Upper lobe of left lung (tissue), 6 donors: ENCODE measurements around the gene ARID5B. TPM values are rescaled to one million over a fixed set of nuclear protein-coding genes. Genes with fewer than 3 reads are reported as not detected.
A peak's percentile ranks its signal among the peaks of the same experiment; 100 is the strongest.

ENCODE experiments used
- ATAC-seq, 2 donors: fragments of 200-7000 bp; cut with Tn5 transposase; one replicate each; pipeline ENCODE4 v1.9.1; 2022; ENCODE audit warnings: mild to moderate bottlenecking in 2 of 2, moderate library complexity in 2 of 2; ENCODE audit not compliant: low FRiP score in 2 of 2
- DNase-seq, 2 donors: peaks; one replicate each; pipeline ENCODE4 v3.0.0-alpha.2; 2019 to 2020
- H3K27ac ChIP-seq, 4 donors: fragments of 200-600 bp; sonication (generic); one replicate each; pipeline ENCODE4 v1.5.1; 2016 to 2019
- H3K27me3 ChIP-seq, 4 donors: fragments of 200-600 bp; sonication (generic); one replicate each; pipeline ENCODE4 v1.5.1; 2017 to 2019
- H3K36me3 ChIP-seq, 4 donors: fragments of 200-600 bp; sonication (generic); one replicate each; pipeline ENCODE4 v1.5.1; 2016 to 2019
- H3K4me1 ChIP-seq, 4 donors: fragments of 200-600 bp; sonication (generic); one replicate each; pipeline ENCODE4 v1.5.1; 2018 to 2019
- H3K4me3 ChIP-seq, 4 donors: fragments of 200-600 bp; sonication (generic); one replicate each; pipeline ENCODE4 v1.5.1; 2017 to 2019; ENCODE audit warnings: mild to moderate bottlenecking in 2 of 4, moderate library complexity in 1 of 4
- H3K9me3 ChIP-seq, 4 donors: fragments of 200-600 bp; sonication (generic); one replicate each; pipeline ENCODE4 v1.5.1; 2018 to 2019
- CTCF ChIP-seq, 6 experiments: fragments of 450-650 bp in 4 of 6; fragments of 200-600 bp in 2 of 6; sonication (generic) in 2 of 6; IDR thresholded peaks; one replicate each; pipeline ENCODE4 v1.5.1; 2016 to 2019; ENCODE audit warnings: antibody characterized with exemption in 6 of 6
- EP300 ChIP-seq, 4 donors: sonication (generic); formaldehyde crosslinking; IDR thresholded peaks; one replicate each; pipeline ENCODE4 v1.5.1; 2017; ENCODE audit warnings: antibody characterized with exemption in 4 of 4, control low read depth in 2 of 4
- POLR2A ChIP-seq, 4 donors: fragments of 450-650 bp; IDR thresholded peaks; one replicate each; pipeline ENCODE4 v1.5.1; 2016 to 2017; ENCODE audit warnings: antibody characterized with exemption in 4 of 4, mild to moderate bottlenecking in 2 of 4
- POLR2AphosphoS5 ChIP-seq, 2 donors: sonication (generic); formaldehyde crosslinking; IDR thresholded peaks; one replicate each; pipeline ENCODE4 v1.5.1; 2017; ENCODE audit warnings: antibody characterized with exemption in 2 of 2
- WGBS, 2 donors: methylation state at CpG; one replicate each; pipeline ENCODE4 v1.1.5; 2017 to 2018; 5-methylcytosine and 5-hydroxymethylcytosine counted together
- total RNA-seq, 6 donors: library from RNA; depleted of rRNA in 4 of 6; stranded (reverse); fragments of >200 nt in 4 of 6; gene quantifications; one replicate each; pipeline versions ENCODE4 v1.1.0 to v1.2.1, GENCODE V29; 2016 to 2021
- donor health status: DM: no; HTN: no; CAD: no; lungs with moderate emphysema.
- donor health status: DM: no; HTN: yes; CAD: no; lungs with severe emphysema.

ARID5B gene
- total RNA-seq, 6 donors from 2014 or later: 20.2 to 51.3 (median 28.4) TPM

- Histone ChIP-seq H3K4me3 (no peak overlapping the region), H3K27ac (peak overlapping the region in 2 of 4 donors; percentile 64 to 73), H3K27me3 (no peaks in the 10 kb centered on the region), H3K36me3 (peaks cover 0 to 32% (median 2%) of the 10 kb centered on the region in 4 donors), H3K4me1 (peaks cover 17 to 60% (median 39%) of the 10 kb centered on the region in 4 donors), H3K9me3 (no peaks in the 10 kb centered on the region)
- DNase-seq (no peak), ATAC-seq (no peak)
- 9 to 45% methylated on average over 2 of the region's 2 CpGs for WGBS, 2 donors
- TF ChIP-seq POLR2A (IDR thresholded peaks at IDR 0.05) (no peak), CTCF (IDR thresholded peaks at IDR 0.05) (no peak), EP300 (IDR thresholded peaks at IDR 0.05) (no peak), POLR2AphosphoS5 (IDR thresholded peaks at IDR 0.05) (no peak)
These were observed 152.4 kb downstream of the ARID5B start for GRCh38 chr10:62053860-62054259.

GRCh38 chr10:62054408-62054807 lies 152.9 kb downstream of the ARID5B start:
- no peak for TF ChIP-seq POLR2AphosphoS5 (IDR thresholded peaks at IDR 0.05)
- TF ChIP-seq EP300 (IDR thresholded peaks at IDR 0.05): no peak
- TF ChIP-seq POLR2A (IDR thresholded peaks at IDR 0.05): no peak
- no peak overlapping the region for H3K4me3 ChIP-seq
- peaks cover 20 to 60% (median 43%) of the 10 kb centered on the region in 4 donors for H3K4me1 ChIP-seq
- DNase-seq (no peak), ATAC-seq (no peak)
- H3K27ac ChIP-seq: peak overlapping the region in 3 of 4 donors; percentile 50 to 73 (median 64)
- no peaks in the 10 kb centered on the region for H3K27me3 ChIP-seq
- H3K9me3 ChIP-seq: no peaks in the 10 kb centered on the region
- H3K36me3 ChIP-seq: peaks cover 0 to 33% (median 2%) of the 10 kb centered on the region in 4 donors

GRCh38 chr10:62054830-62055229 lies 153.3 kb downstream of the ARID5B start:
- Histone ChIP-seq H3K27me3 (no peaks in the 10 kb centered on the region), H3K9me3 (no peaks in the 10 kb centered on the region), H3K27ac (peak overlapping the region in 3 of 4 donors; percentile 50 to 73 (median 64)), H3K4me3 (no peak overlapping the region), H3K4me1 (peaks cover 23 to 59% (median 46%) of the 10 kb centered on the region in 4 donors), H3K36me3 (peaks cover 0 to 34% (median 2%) of the 10 kb centered on the region in 4 donors)
- no peak for TF ChIP-seq POLR2AphosphoS5 (IDR thresholded peaks at IDR 0.05)
- TF ChIP-seq POLR2A (IDR thresholded peaks at IDR 0.05): no peak
- no peak for TF ChIP-seq CTCF (IDR thresholded peaks at IDR 0.05)
- TF ChIP-seq EP300 (IDR thresholded peaks at IDR 0.05): no peak
- ATAC-seq (no peak), DNase-seq (no peak)
- 67 to 74% methylated on average over 1 of the region's 1 CpG for WGBS, 2 donors

GRCh38 chr10:62056219-62056618 lies 154.7 kb downstream of the ARID5B start:
- no peak overlapping the region for H3K4me3 ChIP-seq
- peaks cover under 1 to 39% (median 4%) of the 10 kb centered on the region in 4 donors for H3K36me3 ChIP-seq
- DNase-seq (no peak), ATAC-seq (no peak)
- 84 to 92% methylated on average over 2 of the region's 2 CpGs for WGBS, 2 donors
- H3K4me1 ChIP-seq: peaks cover 29 to 61% (median 46%) of the 10 kb centered on the region in 4 donors
- no peaks in the 10 kb centered on the region for H3K27me3 ChIP-seq
- peak overlapping the region in 3 of 4 donors; percentile 47 to 73 (median 72) for H3K27ac ChIP-seq
- H3K9me3 ChIP-seq: no peaks in the 10 kb centered on the region
- TF ChIP-seq EP300 (IDR thresholded peaks at IDR 0.05) (no peak), POLR2A (IDR thresholded peaks at IDR 0.05) (no peak), POLR2AphosphoS5 (IDR thresholded peaks at IDR 0.05) (no peak), CTCF (IDR thresholded peaks at IDR 0.05) (no peak)

- no peaks in the 10 kb centered on the region for H3K27me3 ChIP-seq
- H3K9me3 ChIP-seq: no peaks in the 10 kb centered on the region
- DNase-seq: no peak
- H3K4me3 ChIP-seq: no peak overlapping the region
- WGBS, 2 donors: 61 to 77% methylated on average over 3 of the region's 3 CpGs
- peaks cover 4 to 36% (median 5%) of the 10 kb centered on the region in 4 donors for H3K36me3 ChIP-seq
- TF ChIP-seq POLR2AphosphoS5 (IDR thresholded peaks at IDR 0.05) (no peak), EP300 (IDR thresholded peaks at IDR 0.05) (no peak), POLR2A (IDR thresholded peaks at IDR 0.05) (no peak), CTCF (IDR thresholded peaks at IDR 0.05) (no peak)
- no peak for ATAC-seq
- H3K27ac ChIP-seq: peak overlapping the region; percentile 47 to 73 (median 65)
- peaks cover 29 to 61% (median 44%) of the 10 kb centered on the region in 4 donors for H3K4me1 ChIP-seq
These were observed 155.2 kb downstream of the ARID5B start for GRCh38 chr10:62056698-62057097.
